ENCODE measurements around the gene PLCB1.

The PLCB1 gene

DNA sequence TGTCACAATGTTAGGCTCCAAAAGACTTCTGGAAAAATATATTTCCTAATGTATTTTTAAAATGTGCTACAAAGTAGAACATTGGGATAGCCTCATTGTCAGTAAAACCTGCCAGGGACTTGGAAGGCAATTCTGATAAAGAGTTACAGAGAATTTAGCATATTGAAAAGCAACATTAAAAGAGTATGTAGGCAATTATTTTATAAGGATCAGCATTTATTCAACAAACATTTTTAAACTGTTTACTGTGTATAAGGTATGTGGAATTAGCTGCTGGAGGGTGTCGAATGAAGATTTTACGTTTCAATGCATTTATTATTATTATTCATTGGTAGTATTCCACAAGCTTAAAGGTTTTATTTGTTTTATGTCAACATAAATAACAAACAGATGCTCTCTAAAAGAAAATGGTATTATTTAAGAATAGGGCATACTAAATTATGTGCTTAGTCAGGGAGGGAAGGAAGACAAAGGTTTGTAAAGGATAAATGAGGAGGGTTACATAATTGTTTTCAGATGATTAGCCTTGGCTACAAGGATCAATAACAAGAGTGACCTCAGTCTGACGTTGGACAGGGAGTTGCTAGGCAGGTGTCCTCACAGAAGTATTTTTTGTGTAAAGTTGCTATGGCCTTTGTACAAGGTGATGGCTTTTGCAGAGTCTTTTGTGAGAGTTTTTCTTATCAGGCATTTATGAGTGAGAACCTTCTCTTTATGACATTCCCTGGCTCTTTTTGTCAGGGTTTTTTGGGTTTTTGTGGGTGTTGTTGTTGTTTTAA is 623.5 kb downstream of the PLCB1 start:
- no peak for DNase-seq

DNA sequence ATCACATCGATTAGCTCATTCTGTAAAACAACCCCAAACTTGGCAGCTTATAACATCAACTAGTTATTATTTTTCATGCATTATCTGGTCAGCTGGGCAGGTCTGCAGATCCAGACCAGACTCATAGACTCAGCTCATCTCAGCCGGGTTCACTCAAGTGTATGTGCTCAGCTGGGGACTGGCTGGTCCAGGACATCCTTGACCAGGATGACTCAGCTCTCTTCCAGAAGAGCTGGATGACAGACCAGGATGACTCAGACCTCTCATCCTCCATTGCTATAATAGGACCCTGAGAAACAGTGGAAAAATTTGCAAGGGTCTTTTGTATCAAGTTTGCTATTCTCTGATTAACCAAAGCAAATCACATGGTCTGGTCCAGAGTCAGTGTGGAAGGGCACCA is 624.3 kb downstream of the PLCB1 start:
- DNase-seq = no peak

DNA sequence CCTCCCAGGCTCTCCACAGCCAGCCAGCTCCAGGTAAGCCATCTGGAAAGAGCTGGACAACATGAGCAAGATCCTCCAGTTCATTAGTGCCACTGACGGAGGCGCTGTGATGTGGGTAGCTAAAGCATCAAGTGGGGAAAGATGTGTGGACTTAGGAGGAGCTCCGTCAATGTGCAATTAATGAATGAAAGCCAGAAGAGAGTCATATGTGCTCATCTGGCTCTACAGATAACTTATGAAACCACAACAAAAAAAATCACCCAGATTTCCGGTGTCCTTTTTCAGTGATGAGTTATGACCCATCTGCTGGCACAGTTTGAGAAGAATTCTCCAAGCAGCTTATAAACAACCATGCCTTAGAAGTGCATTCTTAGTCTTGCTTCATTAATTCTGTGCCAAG is 625.1 kb downstream of the PLCB1 start:
- no peak for DNase-seq

DNA sequence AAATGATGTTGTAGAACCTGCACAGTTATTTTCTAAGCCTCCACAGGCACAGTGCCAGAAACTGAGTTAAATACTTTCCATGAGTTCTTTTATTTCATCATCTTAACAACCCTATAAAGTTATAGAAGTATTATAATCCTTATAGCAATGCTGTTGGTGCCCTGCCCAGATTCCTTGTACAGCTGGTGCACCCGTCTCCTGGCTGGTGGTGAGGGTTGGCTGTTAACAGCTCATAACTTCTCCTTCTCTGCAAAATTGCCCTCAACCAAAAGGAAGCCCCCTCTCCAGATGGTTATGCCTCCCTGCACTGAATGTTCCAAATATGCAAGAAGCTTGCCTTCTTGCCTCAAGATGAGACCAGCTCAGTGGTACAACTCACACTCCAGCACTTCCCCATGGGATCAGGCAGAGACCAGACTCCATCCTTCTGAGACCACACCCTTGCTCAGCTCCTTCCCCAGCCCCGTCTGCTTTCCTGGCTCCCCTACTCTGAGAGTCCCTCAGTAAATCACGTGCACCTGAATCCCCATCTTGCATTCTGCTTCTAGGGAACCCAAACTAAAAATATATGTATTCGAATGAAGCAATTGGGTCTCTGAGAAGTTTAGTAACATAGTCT is 632.4 kb downstream of the PLCB1 start:
- DNase-seq = no peak

DNA sequence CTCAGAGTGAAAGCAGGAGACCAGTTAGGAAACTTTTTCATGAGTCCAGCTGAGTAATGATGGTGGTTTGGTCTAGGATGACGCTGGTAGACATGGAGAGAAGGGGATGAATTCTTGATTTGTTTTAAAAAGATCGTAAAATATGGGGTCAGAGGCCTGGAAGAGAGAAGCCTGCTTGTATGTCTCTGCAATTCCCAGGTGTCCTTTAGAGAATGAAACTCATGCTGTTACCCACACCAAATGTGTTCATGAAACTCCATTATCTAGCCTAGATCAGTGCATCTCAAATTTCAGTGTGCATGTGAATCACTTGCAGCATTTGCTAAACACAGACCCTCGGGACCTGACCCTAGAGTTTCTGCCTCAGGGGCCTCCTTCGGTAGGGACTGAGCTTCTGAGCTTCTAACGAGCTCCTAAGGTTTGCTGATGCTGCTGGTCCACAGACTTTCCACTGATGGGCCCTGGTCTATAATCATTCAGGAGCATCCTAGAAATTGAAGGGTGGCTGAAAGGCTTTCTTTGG is 634.9 kb downstream of the PLCB1 start:
- DNase-seq = no peak

DNA sequence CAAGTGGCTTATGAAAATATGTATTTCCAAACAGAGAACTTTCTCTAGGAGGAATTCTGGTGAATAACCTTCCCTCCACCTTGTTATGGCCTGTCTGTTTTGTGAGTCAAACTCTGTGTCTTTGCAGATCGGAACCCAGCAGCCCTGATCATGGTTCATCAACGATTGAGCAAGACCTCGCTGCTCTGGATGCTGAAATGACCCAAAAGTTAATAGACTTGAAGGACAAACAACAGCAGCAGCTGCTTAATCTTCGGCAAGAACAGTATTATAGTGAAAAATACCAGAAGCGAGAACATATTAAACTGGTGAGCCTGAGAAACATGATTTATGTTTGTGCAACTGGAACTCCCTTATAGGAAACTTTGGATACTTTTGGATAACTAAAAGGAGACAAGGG is 642.3 kb downstream of the PLCB1 start:
- DNase-seq = no peak

DNA sequence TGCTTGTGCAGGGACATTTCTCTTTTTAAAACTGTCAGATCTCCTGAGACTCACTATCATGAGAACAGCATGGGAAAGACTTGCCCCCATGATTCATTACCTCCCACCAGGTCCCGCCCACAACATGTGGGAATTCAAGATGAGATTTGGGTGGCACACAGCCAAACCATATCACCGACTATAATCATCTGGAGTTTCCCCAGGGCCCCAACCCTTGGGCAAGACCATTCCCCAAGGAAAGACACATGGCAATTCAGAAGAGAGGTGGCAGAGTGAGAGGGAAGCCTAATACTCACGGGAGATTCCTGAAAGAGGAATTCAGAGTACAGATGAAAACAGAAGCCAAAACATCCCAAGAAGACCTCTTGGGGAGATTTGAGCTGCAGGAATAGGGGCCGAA is 645.8 kb downstream of the PLCB1 start:
- DNase-seq = no peak

DNA sequence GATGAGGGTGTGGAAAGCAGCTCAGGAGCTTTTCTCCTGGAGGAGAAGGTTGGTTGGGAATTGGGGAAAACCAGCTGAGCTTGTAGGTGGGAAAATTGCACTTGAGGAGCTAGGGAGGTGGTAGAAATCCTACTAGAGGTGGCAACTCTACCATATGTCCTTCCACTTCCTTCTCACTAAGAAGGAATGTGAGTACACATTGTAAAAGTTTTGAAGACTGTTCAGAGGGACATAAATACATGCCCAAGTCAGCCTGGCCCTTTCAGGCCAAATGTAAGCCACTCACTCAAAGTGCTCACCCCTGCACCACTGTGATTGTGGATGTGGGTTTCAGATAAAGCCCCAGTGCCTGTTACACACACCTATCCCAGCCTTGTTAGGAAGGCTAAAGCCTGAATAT is 646.3 kb downstream of the PLCB1 start:
- no peak for DNase-seq

DNA sequence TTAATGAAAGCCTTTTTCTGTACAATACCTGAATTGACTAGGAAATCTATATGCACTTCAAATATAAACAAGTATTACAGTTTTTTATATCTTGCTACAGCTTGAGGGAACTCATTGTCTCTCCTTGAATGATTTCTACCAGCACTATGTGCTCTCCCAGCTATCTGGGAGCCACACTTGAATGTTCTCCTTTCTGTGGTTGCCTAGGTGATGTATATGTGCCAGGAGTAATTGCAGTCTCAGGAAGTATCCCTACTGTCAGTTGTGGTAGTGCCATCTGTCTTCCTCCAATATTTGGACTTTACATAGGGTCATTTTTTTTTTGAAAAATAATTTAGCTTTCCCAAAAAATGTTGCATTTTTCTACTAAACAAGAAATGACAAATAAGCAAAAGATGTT is 648.8 kb downstream of the PLCB1 start:
- no peak for DNase-seq

DNA sequence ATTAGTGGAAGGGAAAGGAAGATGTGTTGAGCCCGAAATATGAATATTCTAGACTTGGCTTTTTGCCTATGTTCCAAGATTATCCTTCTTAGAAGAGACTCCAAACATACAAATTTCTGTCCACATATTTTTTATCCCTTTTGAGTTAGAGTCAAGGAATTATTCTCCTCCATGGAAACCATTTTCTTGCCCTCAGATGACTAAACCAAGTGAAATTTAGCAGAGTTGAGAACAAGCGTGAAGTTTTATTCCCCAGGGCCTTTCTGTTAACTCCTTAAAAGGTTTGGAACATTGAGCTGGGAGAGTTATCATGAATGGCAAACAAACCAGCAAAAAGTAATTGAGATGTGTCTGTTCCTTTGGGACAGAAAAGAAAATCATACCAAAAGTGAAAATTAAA is 650.7 kb downstream of the PLCB1 start:
- DNase-seq = no peak

DNA sequence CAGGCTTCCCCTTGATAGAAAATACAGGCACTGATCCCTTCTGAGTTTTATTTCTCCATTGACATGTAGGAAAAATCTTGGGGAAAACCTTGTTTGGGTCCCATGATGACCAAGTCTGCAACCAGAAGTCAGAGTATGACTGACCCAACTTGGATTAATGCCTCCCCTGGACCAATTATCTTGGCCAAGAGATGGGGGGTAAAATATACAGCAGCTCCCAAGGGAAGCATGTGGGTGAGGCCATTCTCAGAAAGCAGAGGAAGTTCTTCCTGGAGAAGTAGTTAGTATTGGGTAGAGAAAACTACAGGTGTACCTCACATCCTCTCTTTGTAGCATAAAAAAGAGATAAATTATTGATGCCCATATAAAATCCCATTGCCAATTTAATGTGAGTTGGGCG is 651.7 kb downstream of the PLCB1 start:
- no peak for DNase-seq

DNA sequence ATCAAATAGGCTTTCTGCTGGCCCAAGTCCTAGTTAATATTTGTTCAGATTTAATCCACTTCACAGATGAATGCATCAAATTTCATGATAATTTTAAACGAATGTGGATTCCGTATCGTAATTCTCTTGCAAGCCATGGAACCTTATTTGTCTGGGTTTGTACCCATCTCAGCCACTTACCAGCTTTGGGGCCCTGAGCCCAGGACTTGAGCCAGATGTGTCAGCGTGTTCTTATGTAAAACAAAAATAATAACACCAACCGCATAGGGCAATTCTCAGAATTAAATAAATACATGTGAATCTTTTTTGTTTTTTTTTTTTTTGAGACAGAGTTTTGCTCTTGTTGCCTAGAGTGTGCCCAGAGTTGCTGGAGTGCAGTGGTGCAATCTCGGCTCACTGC is 654.3 kb downstream of the PLCB1 start:
- no peak for DNase-seq

DNA sequence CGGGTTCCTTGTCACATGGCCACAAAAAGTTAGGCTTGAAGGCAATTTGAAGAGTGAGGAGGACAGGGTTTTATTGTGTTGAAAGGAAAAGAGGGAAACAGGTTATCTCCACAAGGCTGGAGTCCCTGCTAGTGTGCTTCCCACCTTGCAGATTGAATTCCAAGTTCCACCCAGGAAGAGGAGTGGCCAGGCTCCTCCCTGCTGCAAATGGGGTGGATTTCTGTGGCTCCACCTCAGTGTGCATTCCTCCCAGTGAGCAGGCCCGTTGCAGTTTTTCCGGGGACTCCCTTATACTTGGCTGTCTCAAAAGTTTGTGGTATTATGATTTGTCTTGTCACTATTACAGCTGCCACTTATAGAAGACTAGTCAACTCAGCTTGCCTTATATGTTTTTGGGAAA is 655.0 kb downstream of the PLCB1 start:
- no peak for DNase-seq

DNA sequence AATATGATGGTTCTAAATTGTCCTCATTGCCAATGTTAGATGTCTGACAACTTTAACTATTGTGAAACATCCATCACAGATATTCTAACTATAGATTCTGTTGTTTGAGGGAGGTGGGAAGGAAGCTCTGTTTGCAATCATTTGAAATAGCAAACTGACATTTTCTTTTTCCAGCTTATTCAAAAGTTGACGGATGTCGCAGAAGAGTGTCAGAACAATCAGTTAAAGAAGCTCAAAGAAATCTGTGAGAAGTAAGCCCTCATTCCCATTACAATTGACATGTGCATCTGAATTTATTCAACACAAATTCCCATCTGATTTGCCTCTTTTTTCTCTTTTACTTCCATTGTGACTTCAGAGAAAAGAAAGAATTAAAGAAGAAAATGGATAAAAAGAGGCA is 656.2 kb downstream of the PLCB1 start:
- no peak for DNase-seq

DNA sequence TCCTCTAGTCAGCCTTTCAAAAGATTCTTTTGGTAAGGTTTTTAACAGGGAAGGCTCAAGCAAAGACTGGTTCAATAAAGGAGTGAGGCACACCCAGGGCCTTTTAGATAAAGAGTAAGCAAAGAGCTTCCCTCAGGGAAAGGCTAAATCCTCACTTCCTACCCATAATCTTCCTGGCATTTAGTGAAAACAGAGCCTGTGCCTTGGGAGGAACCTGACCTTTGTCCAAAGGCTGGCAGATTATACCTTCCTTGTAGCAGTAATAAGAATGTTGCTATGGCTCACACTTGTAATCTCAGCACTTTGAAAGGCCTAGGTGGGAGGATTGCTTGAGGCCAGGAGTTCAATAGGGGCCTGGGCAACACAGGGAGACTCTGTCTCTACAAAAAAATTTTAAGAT is 656.8 kb downstream of the PLCB1 start:
- no peak for DNase-seq

DNA sequence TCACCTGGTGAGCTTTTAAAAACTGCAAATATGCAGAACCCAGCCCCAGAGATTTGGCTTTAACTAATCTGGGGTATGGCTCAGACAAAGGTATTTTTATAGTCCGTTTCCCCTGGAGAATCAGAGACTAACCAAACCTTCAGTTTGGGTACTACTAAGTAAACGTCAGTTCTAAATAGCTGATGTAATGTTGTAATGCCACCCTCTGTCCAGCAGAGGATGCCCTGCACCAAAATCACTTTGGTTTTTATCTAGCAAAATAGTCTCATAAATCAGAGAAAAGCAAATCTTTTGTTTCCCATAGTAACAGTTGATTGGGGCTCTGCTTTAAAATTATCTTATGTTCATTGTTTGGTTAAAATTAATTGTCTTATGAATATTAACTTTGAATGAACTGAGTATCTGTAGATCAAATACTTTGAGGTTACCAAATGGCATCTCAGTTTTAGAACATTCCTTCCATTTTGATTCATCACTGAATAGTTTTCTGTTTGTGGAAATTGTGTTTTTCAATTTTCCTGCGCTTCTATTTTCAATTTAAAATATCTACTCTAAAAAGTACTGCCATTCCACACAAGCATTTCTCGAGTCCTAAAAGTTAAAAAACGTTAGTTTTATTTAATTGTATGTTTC is 658.5 kb downstream of the PLCB1 start:
- DNase-seq = no peak

DNA sequence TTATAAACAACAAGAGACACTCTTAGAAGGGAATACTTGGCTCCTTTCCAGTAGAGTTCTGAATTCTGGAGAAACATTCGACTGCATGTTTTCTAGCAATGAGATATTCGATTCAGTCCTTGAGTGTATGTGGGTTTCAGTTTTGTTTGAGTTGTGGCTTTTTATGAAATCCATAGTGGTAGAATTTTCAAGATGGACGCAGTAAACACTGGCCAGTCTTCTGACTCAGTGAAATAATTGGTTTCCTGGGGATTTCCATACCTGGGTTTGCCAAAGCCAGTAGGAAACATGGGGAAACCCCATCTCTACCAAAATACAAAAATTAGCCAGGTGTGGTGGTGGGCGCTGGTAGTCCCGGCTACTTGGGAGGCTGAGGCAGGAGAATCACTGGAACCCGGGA is 663.3 kb downstream of the PLCB1 start:
- DNase-seq = no peak

DNA sequence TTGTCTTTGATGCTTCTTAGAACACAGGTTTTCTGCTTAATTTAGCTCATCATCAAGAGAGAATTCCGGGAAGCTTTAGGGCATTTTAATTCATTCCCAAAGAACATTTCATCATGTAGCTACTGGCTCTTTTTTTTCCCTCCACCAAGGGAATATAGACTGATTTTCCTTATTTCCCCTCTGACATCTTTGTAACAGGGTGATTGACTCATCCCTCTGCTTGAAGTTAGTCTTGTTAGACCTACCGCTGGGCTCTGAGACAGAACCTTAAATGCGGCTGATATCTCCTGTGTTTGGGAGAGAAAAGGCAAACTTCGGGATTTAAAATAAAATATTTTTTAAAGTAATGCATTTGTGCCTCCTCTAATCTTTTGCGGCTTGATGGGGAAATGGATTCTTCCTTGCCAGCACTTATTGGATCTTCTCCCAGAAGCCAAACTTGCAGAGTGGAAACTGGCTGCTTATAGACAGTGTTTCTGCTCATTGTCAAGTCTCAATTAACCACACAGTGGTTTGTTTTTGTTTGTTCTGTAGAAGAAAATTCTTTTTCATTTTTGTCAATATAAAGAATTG is 664.1 kb downstream of the PLCB1 start:
- DNase-seq = no peak

DNA sequence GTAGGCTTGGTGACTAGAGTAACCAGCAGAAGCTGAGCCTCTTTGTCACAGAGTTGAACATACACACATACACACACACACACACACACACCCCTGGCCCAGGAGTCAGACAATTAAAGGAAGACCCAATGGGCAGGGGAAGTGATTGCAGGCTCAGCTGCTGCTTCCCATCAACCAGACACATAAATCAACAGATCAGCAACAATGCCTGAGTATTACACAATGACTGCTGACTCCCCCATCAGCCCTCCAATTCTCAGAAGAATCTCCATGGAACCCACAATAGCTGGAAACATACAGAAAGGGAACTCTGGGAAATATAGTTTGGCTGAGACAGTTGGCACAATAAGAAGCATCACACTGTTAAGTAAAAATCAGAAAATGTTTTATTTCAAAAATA is 666.4 kb downstream of the PLCB1 start:
- no peak for DNase-seq

DNA sequence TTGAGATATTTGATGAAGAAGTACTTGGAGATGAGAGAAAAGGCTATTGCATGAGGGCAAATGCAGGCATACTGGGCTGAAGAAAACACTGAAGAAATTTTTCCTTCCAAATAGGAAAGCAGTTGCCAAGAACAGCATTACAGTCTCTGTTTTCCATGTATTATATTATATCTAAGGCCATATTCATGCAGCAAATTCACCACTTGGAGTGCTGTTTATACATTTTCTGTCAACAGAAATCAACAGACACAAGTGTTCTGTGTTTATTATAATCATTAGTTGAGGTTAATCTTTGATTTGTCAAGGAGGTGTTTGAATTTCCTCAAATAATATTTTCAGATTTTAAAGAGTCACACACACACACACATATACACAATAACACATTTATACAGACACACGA is 668.0 kb downstream of the PLCB1 start:
- no peak for DNase-seq

DNA sequence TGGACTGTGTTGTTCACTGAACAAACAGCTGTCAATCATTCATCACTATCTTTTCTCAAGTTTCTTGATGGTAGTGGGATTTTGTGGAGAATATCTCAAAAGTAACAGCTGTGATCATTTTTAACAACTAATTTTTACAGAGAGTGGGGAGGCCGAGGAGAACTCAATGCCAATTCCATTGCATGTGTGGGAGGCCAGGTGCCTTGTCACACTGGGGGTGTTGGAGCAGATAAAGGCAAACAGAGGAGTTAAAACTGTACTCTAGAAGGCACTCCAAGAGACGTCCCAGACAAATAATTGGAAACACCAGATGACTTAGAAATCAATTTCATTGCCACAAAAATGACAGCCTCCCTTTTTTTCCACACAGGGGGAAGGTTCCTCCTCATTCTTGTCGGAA is 669.6 kb downstream of the PLCB1 start:
- DNase-seq = no peak

DNA sequence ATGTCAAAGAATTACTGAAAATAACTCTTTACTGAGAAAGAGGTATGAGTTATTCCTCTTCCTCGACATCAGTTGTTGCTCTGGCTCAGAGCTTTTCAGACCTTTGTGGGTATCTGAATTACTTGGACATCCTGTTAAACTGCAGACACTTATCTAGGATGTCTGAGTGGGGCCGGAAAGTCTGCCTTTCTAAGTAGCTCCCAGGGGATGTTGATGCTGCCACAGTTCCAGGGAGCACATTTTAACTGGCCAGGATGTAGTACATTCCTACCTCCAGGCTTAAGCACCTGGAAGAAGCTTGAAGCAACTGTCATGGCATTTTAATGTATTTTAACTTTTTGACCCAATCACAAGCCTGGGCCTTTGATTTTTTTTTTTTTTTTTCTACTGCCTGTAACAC is 671.0 kb downstream of the PLCB1 start:
- DNase-seq = no peak

DNA sequence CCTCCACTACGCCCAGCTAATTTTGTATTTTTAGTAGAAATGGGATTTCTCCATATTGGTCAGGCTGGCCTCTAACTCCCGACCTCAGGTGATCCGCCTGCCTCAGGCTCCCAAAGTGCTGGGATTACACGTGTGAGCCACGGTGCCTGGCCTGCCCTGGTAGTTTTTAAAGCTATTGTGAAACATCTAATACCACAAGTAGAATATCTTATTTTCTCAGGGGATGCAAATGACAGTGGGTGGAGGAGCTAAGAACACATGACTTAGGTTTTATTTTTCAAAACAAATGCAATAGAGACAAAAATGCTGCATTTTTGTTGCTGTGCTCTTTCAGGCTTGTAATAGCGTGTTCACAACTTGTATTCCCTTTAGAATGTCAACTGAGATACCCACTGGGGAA is 671.9 kb downstream of the PLCB1 start:
- DNase-seq = no peak
